HCT116 (cell line): ENCODE data around the gene FMNL1.
A peak's percentile ranks its signal among the peaks of the same experiment; 100 is the strongest.

Experiments
- CEBPB ChIP-seq: IDR thresholded peaks from 2 replicates; pipeline ENCODE4 v1.6.1; 2012; ENCODE audit warnings: low read depth
- CTCF ChIP-seq, 3 experiments: fragments of 200-600 bp in 1 of 3; sonication (generic) in 1 of 3; IDR thresholded peaks in 2 of 3; conservative IDR thresholded peaks in 1 of 3; 2 replicates each; pipeline ENCODE4 v1.5.1; 2012 to 2017; ENCODE audit warnings: low read depth in 2 of 3, low read length in 2 of 3, antibody characterized with exemption in 1 of 3, borderline replicate concordance in 1 of 3, control low read depth in 1 of 3, mild to moderate bottlenecking in 1 of 3, mixed read lengths in 1 of 3, mixed run types in 1 of 3, moderate library complexity in 1 of 3; ENCODE audit not compliant: insufficient read depth in 1 of 3
- EGR1 ChIP-seq: IDR thresholded peaks from 2 replicates; pipeline ENCODE4 v1.6.1; 2012; ENCODE audit warnings: low read depth
- ELF1 ChIP-seq: IDR thresholded peaks from 2 replicates; pipeline ENCODE4 v1.6.1; 2012; ENCODE audit warnings: low read depth, borderline replicate concordance
- EZH2 ChIP-seq: fragments of 200-600 bp; sonication (generic); IDR thresholded peaks from 2 replicates; pipeline ENCODE4 v1.6.1; 2017; ENCODE audit warnings: antibody characterized with exemption, mixed run types
- EZH2phosphoT487 ChIP-seq: fragments of 200-600 bp; IDR thresholded peaks from 2 replicates; pipeline ENCODE4 v1.6.1; 2018; ENCODE audit warnings: antibody characterized with exemption, borderline replicate concordance
- POLR2A ChIP-seq: IDR thresholded peaks from 2 replicates; pipeline ENCODE4 v1.7.0; 2011; ENCODE audit warnings: borderline replicate concordance; ENCODE audit not compliant: insufficient read depth, insufficient read length; ENCODE audit errors: extremely low read depth
- POLR2AphosphoS5 ChIP-seq: IDR thresholded peaks from 2 replicates; pipeline ENCODE4 v1.6.1; 2011; ENCODE audit warnings: mild to moderate bottlenecking, low read depth, low read length, moderate library complexity
- RAD21 ChIP-seq: IDR thresholded peaks from 2 replicates; pipeline ENCODE4 v1.6.1; 2012; ENCODE audit warnings: low read depth, mild to moderate bottlenecking
- YY1 ChIP-seq: IDR thresholded peaks from 2 replicates; pipeline ENCODE4 v1.6.1; 2011; ENCODE audit warnings: low read length, low read depth, moderate library complexity, mild to moderate bottlenecking; ENCODE audit not compliant: insufficient replicate concordance; ENCODE audit errors: extremely low read depth
- ZFX ChIP-seq: fragments of 450-650 bp; IDR thresholded peaks from 2 replicates; pipeline ENCODE4 v1.6.1; 2017
- ZNF274 ChIP-seq: fragments of 200-500 bp; sonication (Bioruptor generic); IDR thresholded peaks from 2 replicates; pipeline ENCODE4 v1.6.1; 2014; ENCODE audit warnings: mild to moderate bottlenecking, low read depth, low read length, inconsistent platforms

- TF ChIP-seq CTCF (IDR thresholded peaks at IDR 0.05 in 2 of 3, conservative IDR thresholded peaks at IDR 0.05 in 1 of 3; ENCODE audit: borderline replicate concordance in 1 of 3, insufficient read depth in 1 of 3, low read depth in 2 of 3, low read length in 2 of 3), result peak; percentile 98 to 99 (median 99)
- no peak; the same call in 1 of the 2 replicates for TF ChIP-seq ELF1
- TF ChIP-seq EZH2phosphoT487, result no peak
- no peak for TF ChIP-seq EGR1
- no peak for TF ChIP-seq CEBPB
- TF ChIP-seq ZFX, result no peak
- TF ChIP-seq EZH2, result no peak
- TF ChIP-seq RAD21, result peak; percentile 100
- TF ChIP-seq POLR2A, result no peak
- TF ChIP-seq ZNF274, result no peak
- TF ChIP-seq POLR2AphosphoS5, result peak; percentile 69
- peak; percentile 15 for TF ChIP-seq YY1
Measured at GRCh38 chr17:45197555-45198334, 23.9 kb upstream of the FMNL1 start.
